ENCODE data around the gene TM4SF18.
"Not testable (repeated sequence)": the region's sequence is repeated elsewhere in the genome, so short reads cannot be mapped to it uniquely, and the experiment has no call there.

The TM4SF18 gene

DNA sequence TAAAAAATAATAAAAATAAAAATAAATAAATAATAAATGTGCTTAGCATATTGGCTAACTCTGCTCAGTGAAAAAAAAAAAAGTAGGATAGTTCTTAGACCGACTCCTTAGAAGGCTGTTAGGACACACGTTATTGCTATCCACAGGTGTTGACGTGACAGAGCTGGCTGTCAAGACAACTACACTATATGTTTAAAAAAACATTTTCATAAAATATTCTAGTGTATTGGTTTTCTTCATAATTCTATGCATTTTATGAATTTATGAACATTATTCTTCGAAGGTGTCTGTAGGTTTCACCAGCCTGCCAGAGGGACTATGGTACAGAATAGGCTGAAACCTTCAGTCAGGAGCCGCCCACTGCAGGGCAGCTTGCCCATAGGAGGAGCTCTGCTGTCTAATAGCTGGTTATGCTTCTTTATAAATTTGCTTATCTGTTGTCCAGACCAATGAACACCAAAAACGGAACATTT lies 34.8 kb upstream of the TM4SF18 start:
- no peak for DNase-seq

DNA sequence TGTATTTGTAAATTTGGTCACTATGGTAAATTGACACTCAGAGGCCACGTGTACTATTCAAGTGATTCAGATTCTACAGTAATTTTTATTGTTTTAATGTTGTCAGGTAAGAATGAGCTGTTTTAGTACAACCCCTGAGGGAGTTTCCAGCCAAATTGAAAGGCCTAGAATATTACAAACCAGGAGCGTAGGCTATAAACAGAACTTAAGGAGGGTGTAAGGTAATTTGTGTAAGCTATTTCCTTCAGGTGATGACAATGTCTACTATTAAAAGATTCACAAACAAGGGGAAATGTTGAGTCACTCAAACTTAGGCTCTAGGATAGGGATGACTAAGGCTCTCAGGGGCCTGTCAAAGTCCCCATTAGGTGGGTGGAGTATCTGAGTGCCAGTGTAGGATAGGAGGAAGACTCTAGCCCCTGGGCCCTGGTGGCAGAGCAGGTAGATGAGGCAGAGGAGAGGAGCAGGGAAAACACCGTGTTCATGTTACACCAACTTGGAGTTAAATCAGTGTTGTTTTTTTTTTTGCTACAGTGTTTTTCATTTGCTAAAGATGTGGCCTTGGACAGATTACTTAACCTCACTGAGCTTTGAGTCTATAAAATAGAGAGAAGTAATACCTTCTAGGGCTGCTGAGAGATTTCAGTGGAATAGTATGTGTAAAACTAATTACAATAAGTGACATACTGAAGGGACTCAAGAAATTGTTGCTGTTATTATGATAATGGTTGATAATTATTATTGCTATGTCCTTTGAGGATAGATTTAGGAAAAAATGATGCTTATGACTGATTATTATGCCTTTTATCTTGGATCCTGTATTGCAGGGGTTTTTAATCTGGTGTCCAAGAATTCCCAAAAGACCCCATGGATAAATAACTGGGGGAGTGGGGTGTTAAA lies 33.8 kb upstream of the TM4SF18 start:
- no peak for DNase-seq

DNA sequence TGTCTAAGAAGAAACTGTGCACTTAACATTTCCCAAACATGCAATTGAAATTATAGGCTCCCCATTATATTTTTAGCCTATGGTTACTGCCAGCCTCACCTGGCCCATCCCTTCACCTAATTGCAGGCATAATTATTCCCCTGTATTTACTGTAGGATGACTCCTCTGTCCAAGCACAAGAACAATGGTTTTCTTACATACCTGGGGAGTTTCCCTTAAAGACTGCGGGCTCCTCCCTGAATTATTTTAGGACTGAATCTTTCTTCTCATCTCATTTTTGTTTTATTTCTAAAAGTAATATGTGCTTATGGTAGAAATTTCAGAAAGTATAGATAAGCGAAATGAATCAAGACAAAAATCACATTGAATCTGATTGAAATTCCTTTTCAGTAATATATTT lies 32.6 kb upstream of the TM4SF18 start:
- no peak for DNase-seq

DNA sequence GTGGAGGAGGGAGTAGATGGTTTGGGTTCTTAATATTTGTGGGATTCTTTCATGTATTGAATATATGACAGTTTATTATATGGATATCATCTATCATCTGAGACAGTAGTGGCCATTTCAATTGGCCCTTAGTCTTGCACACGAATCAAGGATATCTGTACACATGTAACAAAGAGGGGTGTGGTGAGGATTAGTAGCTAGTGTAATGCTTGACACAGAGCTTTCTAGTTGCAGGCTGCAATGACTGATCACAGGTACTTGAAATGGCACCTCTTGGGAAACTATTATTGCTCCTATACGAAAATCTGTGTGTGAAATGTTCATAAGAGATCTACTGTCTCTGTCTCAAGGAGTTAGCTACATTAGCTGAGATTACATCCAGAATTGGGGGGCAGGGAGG lies 31.2 kb upstream of the TM4SF18 start:
- DNase-seq: no peak

DNA sequence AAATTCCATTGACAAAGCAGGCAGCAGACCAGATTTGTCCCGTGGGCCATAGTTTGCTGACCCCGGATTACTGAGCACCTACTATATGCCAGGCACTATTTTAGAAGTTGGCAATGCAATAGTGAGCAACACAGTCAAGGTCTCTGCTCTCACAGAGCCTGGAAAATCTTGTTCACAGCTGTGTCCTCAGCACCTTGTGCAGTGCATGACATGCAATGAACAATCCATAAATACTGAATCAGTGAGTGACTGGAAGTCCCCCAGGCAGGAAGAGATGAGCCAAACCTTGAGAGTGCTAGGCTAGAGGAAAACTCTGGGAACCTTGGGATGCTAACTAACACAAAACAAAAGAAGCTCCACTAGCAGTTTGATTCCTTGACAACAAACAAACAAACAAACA lies 29.6 kb upstream of the TM4SF18 start:
- DNase-seq: no peak

DNA sequence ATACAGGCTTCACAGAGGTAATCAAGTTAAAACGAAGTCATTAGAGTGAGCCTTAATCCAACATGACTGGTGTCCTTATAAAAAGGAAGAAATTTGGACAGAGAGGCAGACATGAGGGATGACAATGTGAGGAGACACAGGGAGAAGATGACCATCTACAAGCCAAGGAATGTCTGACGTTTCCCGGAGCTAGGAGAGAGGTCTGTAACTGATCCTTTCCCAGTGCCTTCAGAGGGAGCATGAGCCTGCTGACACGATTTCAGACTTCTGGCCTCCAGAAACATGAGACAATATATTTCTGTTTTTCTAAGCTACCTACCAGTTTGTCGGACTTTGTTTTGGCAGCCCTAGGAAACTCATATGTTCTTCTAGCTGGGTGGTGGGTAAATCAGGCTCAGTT lies 28.9 kb upstream of the TM4SF18 start:
- no peak for DNase-seq

DNA sequence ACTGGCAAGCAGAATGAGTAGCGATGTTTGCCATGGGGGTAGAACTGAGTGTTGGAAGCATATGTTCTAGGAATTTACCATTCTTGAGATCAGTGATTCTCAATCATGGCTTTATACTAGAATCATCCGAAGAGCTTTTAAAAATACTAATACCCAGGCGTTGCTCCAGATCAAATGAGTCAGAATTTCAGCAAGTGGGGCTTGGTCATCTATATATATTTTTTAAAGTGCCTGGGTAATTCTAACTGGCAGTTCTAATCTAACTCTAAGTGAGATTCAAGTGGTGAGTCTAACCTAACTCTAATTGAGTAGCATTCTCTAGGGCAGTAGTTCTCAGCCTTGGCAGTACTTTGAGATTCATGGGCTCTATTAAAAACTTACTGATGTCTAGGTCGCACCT lies 23.2 kb upstream of the TM4SF18 start:
- DNase-seq: no peak

DNA sequence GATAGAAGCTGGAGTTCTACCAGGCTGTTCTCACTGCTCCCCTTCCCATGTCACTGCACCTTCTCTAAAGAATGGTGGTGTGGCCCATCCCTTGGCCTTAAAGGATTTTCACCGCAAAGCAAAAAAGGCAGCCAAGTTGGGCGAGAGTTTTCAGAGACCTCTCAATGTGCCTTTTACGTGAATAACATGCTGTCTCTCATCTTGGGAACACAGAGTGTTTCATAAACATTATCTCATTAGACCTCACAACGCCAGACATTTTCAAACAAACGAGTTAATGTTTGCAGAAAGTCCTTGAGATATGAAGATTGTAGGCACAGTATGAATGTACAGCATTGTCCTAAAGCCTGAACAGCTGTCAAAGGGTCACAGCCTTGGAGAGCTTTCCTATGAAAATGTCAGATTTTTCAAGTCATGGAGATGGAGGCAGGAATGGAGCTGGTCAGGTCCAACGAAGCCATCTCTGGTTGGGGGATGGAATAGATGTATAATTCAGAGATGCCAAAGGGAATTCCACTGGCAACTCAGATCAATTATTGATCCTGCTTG lies 22.7 kb upstream of the TM4SF18 start:
- DNase-seq: no peak

DNA sequence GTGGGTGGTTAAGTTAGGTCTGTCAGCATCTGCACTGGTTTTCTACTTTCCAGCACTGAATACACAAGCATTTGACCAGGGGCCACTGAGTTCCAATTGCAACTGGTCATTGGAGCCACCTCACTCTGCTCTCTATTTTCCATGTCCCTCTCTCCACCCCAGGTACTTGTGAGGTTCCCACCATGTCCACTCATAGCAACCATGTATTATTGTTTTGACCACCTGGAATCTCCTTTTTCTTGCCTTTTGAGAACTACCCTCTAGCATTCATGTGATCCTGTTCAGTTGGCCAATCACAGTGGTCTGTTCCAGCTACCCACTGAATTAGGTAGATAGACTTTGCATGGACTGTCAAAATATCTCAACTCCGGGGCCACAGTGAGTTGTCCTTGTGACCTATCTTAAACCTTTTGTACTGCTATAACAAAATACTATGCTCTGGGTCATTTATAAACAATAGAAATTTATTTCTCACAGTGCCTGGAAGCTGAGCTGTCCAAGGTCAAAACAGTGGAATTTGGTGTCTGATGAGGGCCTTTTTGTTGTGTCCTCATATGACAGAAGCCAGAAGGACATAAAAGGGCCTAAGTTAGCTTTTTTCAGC lies 20.2 kb upstream of the TM4SF18 start:
- DNase-seq: no peak

DNA sequence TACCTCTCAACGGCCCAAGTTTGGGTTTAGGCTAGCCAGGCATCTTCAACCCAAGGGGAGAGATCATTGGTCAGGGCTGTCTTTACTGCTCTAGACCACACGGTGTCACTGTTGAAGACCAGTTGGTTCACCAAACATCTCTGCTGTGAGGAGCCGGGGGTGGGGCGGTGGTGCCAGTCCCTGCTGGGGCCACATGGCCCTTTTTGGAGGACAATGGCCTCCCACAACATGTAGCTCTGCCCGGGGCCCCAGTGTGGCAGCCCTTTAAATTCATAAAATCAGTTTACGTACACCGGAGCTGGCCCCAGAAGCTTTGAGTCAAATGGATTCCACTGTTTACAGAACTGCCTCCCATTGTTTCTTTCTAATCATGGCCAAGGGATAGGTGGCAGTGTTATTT lies 19.1 kb upstream of the TM4SF18 start:
- DNase-seq: peak; percentile 82 to 88

DNA sequence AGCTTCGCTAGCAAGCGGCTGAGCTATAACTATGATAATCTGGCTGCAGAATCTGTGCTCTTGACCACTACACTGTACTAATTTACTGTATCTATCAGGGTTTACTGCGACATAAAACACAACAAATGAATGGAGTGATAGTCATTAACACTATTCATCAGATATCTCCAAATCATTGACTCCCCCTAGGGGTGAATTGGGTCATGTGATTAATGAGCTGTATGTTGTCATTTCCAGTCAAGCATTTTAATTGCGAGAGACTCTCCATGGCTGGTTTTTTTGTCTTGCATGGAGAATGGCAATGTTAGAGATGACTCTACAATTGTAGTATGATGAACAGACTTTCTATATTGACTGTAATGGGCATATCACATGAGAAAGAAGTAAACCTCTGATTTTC lies 10.5 kb upstream of the TM4SF18 start:
- no peak for DNase-seq

DNA sequence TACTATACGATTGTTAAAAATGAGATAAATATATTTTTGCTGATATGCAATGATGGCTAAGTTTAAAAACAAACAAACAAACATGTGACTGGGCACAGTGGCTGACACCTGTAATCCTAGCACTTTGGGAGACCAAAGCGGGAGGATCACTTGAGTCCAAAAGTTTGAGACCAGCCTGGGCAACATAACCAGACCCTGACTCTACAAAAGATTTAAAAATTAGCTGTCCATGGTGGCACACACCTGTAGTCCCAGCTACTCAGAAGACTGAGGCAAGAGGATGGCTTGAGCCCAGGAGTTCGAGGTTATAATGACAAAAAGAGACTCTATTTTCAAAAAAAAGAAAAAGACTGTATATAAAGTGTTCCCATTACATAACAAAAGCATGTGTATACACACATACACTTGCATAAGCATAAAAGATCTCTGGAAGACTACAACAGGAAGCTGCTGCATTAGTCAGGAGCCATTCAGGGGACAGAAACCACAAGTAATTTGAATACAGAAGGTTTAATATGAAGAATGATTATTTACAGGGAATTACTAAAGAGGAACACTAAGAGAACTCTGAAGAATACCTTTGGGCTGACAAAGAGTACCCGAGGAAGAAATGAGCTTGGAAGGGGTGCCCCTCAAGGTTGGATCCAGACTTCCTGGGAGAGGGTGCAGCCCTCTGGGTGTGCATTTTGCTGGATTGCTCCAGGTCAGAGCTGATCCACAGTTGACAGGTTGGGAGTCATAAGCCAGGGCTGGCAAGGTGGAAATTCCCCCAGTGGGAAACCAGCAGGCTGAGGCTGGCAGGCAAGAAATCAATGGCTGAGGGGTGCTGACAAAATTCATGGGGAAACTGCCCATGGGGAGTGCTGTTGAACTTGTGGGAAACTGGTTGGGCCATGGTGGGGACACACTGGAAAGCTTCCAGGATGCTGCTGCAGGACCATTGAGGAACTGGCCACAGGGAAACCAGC lies 9.3 kb upstream of the TM4SF18 start:
- peak; percentile 87 to 89 for DNase-seq

DNA sequence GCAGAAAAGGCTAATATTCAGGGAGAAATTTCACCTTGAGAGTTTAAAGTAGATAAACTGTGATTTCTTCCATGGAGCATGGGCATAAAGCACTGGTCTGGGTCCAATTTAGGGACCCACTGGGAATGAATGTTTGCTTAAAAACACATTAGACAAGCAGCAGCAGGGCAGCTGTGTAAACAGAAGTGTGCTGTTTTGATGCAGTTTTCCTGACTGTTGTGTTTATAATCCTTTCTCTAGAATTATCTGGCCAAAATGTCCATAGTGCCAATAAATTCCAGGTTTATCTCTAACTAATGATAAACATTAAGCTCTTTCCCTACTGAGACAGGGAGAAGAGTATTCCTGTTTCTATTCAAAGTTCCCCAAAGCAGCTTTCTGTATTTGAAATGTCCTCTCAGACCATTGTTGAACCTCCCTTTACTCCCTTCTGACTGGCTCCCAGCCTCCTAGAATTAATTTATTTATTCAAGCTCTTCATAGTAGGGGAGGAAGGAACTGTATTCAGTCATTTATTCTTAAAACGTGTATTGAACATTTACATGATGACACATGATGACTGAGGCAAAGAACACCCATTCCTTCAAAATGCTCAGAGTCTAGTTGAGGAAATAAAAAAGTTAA lies 7.0 kb upstream of the TM4SF18 start:
- no peak for DNase-seq

DNA sequence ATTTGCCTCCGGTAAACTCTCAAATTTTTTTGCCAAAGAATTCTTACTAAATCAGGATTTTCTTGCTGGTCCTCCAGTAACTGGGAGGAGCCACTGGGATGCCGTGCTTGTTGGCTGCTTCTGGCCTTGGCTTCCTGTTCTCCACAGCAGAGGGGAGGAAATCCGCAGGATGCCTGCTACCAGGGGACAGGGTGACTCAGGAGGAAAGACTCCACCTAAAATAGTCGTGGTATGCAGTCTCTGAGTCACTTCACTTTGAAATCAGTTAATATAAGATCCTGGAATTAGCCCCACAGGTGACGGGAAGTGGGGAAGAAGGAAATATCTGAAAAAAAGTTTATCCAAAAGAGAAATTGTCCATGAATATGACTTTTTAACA lies 6.5 kb upstream of the TM4SF18 start:
- DNase-seq: peak; percentile 58 to 60

DNA sequence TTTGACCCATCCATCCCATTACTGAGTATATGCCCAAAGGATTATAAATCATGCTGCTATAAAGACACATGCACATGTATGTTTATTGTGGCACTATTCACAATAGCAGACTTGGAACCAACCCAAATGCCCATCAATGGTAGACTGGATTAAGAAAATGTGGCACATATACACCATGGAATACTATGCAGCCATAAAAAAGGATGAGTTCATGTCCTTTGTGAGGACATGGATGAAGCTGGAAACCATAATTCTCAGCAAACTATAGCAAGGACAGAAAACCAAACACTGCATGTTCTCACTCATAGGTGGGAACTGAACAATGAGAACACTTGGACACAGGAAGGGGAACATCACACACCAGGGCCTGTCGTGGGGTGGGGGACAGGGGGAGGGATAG lies 4.0 kb upstream of the TM4SF18 start:
- not testable (repeated sequence) for DNase-seq

DNA sequence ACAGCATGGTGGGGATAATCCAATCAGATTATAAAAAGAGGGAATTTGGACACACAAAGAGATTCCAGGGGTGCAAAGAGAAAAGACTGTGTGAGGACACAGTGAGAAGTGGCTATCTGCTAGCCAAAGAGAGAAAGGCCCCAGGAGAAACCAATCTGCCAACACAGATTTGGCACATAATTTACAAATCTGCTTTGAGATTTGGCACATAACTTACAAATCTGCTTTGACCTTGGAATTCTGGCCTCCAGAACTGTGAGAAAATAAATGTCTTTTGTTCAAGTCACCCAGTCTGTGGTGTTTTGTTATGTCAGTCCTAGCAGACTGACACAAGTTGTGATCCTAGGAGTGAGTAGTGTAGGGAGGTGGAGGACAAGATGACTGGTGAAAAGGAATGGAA lies 3.5 kb upstream of the TM4SF18 start:
- DNase-seq: no peak

DNA sequence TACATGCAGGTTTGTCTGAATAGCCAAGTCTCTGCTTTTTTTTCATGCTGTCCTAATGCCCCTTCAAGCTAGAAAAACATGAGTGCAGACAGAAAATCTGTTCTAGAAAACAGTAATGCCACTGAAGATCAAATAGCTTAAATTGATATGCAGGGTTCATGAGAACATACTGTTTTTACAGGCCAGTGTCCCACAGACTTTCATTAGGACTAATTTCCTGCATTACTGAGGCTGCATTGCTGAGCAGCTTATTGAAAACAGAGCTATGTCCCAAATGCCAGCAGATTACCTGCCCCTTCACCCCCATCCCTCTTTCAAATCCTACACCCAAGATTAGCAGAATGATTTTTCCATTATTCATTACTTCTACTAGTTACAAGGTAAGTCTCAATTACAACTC lies 665 bp downstream of the TM4SF18 start:
- no peak for DNase-seq

DNA sequence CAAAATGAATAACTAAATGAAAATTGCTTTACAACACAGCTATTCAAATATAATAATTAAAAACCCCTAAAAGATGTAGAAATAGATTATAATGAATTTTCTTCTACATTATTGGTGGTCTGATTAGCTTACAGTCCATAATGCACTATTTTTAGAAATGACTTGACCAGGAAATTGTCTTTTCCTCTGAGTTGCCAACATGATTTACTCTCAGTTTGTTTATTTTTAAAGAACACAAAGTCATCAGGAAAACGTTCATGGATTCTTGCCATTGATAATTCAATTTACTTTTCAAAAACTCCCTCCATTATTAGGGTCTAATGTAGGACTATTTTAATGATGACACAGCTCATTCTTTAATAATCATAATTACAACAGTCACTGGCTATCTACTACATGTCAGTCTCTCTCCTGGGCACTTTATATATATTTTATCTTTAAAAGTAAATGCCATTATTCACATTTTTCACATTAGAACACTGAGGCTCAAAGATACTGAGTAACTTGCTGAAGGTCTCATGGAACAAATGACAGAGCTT lies 1.1 kb downstream of the TM4SF18 start:
- no peak for DNase-seq

DNA sequence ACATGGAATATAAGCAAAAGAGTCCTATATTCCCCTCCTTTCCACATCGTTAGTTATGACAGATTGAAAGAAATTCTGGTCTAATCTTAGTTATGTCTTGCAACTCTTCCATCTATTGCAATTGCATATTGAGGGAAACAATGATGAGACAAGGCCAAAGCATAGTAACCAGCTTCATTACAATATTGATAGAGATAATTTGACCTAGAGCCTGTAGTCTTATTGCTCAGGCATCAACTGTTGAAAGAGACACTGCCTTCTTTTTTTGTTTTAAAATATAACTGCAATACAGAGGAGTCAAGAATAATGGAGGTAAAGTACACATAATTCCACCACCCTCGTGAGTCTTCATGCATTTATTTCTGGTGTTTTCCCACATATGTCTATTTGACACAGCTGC lies 2.0 kb downstream of the TM4SF18 start:
- DNase-seq: no peak

DNA sequence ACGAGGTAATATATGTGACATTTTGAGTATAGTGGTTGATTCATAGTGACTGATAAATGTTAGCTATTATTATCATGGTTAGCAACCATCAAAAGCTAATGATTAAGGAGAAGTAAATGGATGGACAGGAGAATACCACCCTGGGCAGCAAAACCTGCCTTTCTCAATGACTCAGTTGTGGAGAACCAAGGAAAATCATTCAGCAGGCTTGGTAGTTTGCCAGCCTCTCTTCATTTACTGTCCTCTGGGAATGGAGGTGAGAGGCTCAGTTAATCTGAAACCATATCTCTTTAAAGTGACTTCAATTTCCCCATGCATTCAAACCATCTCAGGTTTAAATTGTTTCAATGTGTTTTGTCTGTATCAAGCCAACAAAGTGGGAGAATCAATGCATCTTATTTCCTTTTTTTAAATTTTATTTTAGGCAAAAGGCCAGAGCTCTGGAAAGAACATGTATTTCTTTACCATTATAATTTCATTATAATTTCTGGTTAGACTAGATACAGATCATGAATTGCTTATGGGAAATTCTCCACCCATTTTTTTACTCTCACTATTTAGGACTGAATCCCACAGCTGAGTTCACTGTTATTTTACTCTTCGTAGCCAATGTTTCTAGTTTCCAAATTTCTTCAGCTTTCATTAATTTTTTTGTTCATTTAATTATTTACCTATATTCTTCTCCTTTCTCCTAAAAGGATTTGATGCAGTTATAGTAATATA lies 2.7 kb downstream of the TM4SF18 start:
- DNase-seq: no peak

DNA sequence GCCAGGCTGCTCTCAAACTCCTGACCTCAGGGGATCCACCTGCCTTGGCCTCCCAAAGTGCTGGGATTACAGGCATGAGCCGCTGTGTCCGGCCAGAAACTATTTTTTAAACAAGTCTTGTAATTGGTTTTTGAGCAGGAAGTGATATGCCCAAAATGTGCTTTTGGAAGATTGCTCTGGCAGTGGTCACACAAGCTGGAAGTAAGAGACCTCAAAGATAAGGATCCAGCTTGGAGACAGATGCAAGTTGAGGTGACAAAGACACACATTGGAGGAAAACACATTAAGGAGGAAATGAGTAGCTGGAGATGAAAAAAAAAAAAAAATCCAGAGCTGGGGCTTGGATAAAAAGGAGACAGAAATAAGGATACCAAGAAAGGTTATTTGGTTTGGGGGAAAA lies 6.3 kb downstream of the TM4SF18 start:
- DNase-seq: no peak

DNA sequence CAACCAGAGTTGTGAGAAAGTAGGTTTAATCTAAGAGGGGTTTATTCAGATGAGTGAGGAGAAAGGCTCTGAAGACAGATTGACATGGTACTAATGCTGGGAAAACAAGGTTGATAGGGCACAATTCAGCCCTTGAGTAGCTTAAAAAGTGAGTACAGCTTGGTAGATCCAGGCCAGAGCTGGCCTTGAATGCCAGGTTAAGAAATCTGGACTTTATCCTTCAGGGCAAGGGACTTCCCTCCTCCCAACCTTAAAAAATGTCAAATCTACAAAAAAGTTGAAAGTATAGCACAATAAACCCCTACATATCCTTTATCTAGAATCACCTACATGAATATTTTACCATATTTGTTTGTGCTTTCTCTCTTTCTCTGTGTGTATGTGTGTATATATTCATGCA lies 7.9 kb downstream of the TM4SF18 start:
- DNase-seq: no peak
